ENCODE data around the gene MINDY4. TPM values are rescaled to one million over a fixed set of nuclear protein-coding genes. Genes with fewer than 3 reads are reported as not detected.

The MINDY4 gene
- total RNA-seq, 2 donors from 2014 or later, result 8.1 to 31.9 TPM

- no peaks in the 10 kb centered on the region for H3K36me3 ChIP-seq
- no peak for TF ChIP-seq POLR2A (IDR thresholded peaks at IDR 0.05)
- TF ChIP-seq POLR2AphosphoS5 (IDR thresholded peaks at IDR 0.05), result no peak
- TF ChIP-seq CTCF (IDR thresholded peaks at IDR 0.05), result no peak
- no peak overlapping the region for H3K27ac ChIP-seq
- intact Hi-C loops (cut with DNase I), result no loop called here
- 62% methylated on average over 11 of the region's 11 CpGs for WGBS
- no peak overlapping the region for H3K4me3 ChIP-seq
- no peaks in the 10 kb centered on the region for H3K4me1 ChIP-seq (replicated peaks)
- no peak for DNase-seq (ENCODE audit: low spot score)
- no peaks in the 10 kb centered on the region for H3K27me3 ChIP-seq (replicated peaks; ENCODE audit: insufficient read depth)
- H3K9me3 ChIP-seq, result no peaks in the 10 kb centered on the region
These were observed 148.9 kb downstream of the MINDY4 start for GRCh38 chr7:30920021-30920583.

GRCh38 chr7:30920584-30921539 lies 149.6 kb downstream of the MINDY4 start:
- Histone ChIP-seq H3K4me3 (no peak overlapping the region), H3K27ac (no peak overlapping the region), H3K4me1 (replicated peaks) (no peaks in the 10 kb centered on the region), H3K36me3 (no peaks in the 10 kb centered on the region), H3K27me3 (replicated peaks; ENCODE audit: insufficient read depth) (no peaks in the 10 kb centered on the region), H3K9me3 (no peaks in the 10 kb centered on the region)
- TF ChIP-seq POLR2AphosphoS5 (IDR thresholded peaks at IDR 0.05) (no peak), CTCF (IDR thresholded peaks at IDR 0.05) (no peak), POLR2A (IDR thresholded peaks at IDR 0.05) (no peak)
- DNase-seq (ENCODE audit: low spot score), result no peak
- WGBS, result 71% methylated on average over 9 of the region's 9 CpGs
- intact Hi-C loops (cut with DNase I), result no loop called here

- intact Hi-C loops (cut with DNase I), result no loop called here
- TF ChIP-seq POLR2A (IDR thresholded peaks at IDR 0.05) (no peak), CTCF (IDR thresholded peaks at IDR 0.05) (no peak), POLR2AphosphoS5 (IDR thresholded peaks at IDR 0.05) (no peak)
- 89% methylated on average over 17 of the region's 19 CpGs for WGBS
These were observed 150.6 kb downstream of the MINDY4 start for GRCh38 chr7:30921540-30922401.

GRCh38 chr7:30922596-30922995 lies 151.4 kb downstream of the MINDY4 start:
- Histone ChIP-seq H3K27ac (no peak overlapping the region), H3K27me3 (replicated peaks; ENCODE audit: insufficient read depth) (no peaks in the 10 kb centered on the region), H3K9me3 (no peaks in the 10 kb centered on the region), H3K4me1 (replicated peaks) (no peaks in the 10 kb centered on the region), H3K36me3 (no peaks in the 10 kb centered on the region), H3K4me3 (no peak overlapping the region)
- TF ChIP-seq CTCF (IDR thresholded peaks at IDR 0.05) (no peak), POLR2AphosphoS5 (IDR thresholded peaks at IDR 0.05) (no peak), POLR2A (IDR thresholded peaks at IDR 0.05) (no peak)
- DNase-seq (ENCODE audit: low spot score), result no peak
- intact Hi-C loops (cut with DNase I), result no loop called here
- 91% methylated on average over 9 of the region's 9 CpGs for WGBS

More at GRCh38 chr7:30921540-30922401, 150.6 kb downstream of the MINDY4 start:
- no peaks in the 10 kb centered on the region for H3K9me3 ChIP-seq
- no peak for DNase-seq (ENCODE audit: low spot score)
- no peaks in the 10 kb centered on the region for H3K4me1 ChIP-seq (replicated peaks)
- H3K27me3 ChIP-seq (replicated peaks; ENCODE audit: insufficient read depth), result no peaks in the 10 kb centered on the region
- no peak overlapping the region for H3K4me3 ChIP-seq
- no peak overlapping the region for H3K27ac ChIP-seq
- no peaks in the 10 kb centered on the region for H3K36me3 ChIP-seq
